HG03025 (cell line): Measurements from ENCODE around the gene BICDL1.
"Not testable (repeated sequence)": the region's sequence is repeated elsewhere in the genome, so short reads cannot be mapped to it uniquely, and the experiment has no call there.

Experiments used
- ATAC-seq: cut with Tn5 transposase; IDR thresholded peaks from one replicate; pipeline ENCODE4 v1.9.1; 2021; ENCODE audit warnings: mild to moderate bottlenecking, moderate library complexity; ENCODE audit not compliant: unreplicated experiment, low FRiP score

BICDL1 gene, protein sequence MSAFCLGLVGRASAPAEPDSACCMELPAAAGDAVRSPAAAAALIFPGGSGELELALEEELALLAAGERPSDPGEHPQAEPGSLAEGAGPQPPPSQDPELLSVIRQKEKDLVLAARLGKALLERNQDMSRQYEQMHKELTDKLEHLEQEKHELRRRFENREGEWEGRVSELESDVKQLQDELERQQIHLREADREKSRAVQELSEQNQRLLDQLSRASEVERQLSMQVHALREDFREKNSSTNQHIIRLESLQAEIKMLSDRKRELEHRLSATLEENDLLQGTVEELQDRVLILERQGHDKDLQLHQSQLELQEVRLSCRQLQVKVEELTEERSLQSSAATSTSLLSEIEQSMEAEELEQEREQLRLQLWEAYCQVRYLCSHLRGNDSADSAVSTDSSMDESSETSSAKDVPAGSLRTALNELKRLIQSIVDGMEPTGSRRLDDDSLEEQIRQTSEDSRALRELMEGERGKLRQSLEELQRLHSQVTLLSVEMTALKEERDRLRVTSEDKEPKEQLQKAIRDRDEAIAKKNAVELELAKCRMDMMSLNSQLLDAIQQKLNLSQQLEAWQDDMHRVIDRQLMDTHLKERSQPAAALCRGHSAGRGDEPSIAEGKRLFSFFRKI

DNA sequence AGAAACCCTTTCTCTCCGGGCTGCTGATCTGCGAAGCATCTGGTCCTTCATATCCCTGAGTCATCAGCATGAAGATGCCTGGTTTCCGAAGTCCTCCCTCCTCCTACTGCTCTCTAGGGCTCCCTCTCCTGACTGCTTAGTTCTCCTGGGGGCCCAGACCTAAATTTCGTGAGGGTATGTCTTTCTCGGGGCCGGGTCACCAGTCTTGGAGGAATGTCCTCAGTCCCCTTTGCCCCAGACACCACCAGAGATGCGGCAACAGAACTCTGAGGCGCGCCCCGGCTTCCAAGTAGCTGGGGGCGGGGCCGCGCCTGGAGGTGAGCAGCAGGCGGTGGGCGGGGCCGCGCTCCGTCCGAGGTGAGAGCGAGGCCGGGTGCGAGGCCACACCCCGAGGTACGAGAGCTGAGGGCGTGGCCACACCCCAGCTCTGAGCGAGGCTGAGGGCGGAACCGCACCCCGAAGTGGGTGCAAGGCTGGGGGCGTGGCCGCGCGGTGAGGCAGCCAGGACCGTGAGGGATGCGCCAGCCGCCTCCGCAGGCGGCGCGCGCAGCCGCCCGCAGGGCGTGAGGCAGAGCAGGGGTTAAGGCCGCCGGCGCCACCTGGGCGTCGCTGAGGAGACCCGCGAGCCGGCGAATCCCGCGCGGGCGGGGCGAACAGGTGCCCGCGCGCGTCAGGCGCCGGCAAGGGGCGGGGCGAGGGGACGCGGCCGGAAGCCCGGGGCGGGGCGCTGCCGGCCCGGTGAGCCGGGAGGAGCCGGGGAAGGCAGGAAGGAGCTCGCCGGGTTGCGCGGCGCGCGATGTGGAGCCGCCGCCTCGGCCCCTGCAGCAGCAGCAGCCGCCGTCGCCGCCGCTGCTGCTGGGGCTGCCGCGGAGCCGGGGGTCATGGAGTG, at the start of gene BICDL1:
Gene BICDL1 (plus strand): TSS at position 765 of the 889 bp plus-strand sequence. CDS start 633 bp downstream, outside the sequence.
- peak; percentile 82 for ATAC-seq

DNA sequence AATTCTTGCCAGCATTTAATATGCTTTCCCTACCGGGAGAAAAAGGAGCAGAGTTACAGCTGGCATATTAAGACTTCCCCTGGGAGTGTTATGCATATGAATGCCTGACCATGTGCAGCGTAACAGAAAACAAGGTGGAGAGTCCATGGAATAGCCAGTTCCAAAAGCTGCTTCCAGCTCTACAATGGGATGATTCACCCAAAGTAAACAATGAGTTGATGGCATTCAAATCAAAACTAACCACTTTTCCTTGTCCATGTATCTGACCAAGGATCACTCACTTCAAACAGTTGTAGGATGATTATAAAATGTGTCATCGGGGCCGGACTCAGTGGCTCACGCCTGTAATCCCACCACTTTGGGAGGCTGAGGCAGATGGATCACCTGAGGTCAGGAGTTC, 48.1 kb upstream of the BICDL1 start:
- no peak for ATAC-seq

DNA sequence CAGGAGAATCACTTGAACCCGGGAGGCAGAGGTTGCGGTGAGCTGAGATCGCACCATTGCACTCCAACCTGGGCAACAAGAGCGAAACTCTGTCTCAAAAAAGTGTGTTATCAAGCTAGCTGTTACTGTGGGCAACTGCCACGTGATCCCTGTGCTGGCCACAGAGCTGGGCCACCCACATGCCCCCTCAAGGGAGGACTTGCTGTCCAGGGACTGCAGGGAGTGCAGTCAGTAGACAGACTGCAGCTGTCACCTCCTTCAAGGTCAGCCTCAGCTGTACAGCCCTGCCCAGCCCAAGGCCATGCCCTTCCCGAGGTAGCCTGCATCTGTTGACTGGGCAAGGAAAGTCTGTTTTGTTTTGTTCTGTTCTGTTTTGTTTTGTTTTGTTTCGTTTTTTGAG, 46.6 kb upstream of the BICDL1 start:
- no peak for ATAC-seq

DNA sequence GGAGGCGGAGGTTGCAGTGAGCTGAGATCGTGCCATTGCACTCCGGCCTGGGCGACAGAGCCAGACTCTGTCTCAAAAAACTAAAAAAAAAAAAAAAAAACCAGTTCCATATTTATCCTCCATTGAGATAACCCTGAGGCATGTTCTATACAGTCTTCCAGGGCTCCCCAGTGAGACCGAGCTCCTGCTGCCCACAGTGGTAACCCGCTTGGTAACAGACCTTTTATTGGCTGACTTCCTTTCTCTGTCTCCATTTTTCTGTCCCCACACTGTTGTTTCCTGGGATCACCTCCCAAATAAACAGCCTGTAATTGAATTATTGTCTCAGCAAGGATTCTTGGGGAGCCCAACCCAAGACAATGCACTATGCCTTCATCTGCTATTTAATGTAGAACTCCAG, 42.8 kb upstream of the BICDL1 start:
- ATAC-seq = no peak

DNA sequence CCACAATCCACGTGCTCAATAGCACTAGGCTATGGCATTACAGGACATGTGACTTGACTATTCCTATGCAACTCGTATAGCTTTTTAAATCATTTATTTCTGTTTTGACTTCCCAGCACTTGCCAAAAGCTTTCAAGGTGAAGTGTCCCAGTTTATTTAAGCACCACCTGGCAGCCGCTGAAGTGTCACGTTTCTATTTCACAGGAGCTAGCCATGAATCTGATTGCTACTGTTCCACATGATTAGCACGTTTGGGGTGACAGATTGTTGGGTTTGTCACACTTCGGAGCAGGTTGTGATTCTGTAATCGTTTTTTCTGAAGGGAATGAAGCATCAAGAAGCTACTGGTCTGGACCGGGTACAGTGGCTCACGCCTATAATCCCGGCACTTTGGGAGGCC, 39.9 kb upstream of the BICDL1 start:
- ATAC-seq = no peak

DNA sequence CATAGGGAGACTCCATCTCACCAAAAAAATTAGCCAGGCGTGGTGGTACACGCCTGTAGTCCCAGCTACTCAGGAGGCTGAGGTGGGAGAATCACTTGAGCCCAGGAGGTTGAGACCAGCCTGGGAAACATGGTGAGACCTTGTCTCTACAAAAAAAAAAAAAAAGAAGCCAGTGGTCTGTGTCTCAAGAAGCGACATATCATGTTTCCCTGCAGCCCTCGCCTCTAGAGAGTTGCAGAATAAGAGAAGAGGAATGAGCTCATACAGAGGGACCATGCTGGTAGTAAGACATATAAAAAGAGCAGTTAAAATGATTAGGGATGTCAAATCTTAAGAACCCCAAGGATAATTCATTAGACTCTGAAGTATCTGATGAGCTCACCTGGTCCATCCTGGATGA, 39.4 kb upstream of the BICDL1 start:
- ATAC-seq = no peak

DNA sequence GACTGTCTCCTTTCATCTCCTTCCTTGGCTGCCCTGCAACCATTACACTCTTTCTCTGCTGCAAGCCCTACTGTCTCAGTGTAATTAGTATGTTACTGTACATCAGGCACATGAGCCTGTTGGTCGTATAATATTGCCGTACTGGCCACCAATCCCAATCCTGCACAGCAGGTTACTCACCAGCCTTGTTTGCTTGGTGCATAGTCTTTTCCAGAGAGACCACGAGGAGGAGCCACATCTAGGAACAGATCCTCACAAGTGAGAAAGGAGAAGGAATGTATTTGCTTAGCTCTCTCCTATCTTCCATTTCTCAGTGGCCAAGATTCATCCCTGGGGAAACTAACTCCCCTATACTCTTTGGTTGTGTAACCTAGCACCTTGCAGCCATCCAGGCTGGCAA, 33.0 kb upstream of the BICDL1 start:
- no peak for ATAC-seq

DNA sequence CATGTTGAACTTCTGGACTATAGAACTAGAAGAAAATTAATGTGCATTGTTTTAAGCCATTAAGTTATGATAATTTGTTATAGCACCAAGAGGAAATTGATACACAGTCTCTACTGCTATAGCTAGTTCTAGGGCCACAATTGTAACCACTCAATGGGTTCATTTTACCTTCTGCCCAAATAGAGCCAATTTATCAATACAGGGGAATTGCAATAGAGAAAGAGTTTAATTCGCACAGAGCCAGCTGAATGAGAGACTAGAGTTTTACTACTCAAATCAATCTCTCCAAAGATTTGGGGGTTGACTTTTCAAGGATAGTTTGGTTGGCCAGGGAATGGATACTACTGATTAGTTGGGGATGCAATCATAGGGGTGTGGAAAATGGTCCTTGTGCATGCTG, 31.9 kb upstream of the BICDL1 start:
- ATAC-seq = no peak

DNA sequence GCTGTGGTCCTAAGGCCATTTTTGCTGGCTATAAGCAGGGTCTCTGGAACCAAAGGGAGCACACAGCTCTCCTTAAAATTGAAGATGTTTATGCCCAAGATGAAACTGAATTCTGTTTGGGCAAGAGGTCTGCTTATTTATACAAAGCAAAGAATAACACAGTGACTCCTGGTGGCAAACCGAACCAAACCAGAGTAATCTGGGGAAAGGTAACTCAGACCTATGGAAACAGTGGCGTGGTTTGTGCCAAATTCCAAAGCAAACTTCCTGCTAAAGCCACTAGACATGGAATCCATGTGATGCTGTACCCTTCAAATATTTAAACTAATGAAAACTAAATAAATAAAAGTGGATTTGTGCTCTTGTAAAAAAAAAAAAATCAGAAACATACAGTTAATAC, 29.6 kb upstream of the BICDL1 start:
- no peak for ATAC-seq

DNA sequence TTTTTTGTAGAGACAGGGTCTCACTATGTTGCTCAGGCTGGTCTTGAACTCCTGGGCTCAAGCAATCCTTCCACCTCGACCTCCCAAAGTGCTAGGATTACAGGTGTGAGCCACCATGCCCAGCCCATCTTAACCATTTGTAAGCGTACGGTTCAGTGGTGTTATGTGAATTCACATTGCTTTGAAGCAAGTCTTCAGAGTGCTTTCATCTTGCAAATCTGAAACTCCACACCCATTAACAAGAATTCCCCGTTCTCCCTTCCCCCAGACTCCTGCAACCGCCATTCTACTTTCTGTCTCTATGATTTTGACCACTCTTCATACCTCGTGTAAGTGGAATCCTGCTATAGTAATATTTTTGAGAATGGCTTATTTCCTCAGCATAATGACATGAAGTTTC, 24.9 kb upstream of the BICDL1 start:
- no peak for ATAC-seq

DNA sequence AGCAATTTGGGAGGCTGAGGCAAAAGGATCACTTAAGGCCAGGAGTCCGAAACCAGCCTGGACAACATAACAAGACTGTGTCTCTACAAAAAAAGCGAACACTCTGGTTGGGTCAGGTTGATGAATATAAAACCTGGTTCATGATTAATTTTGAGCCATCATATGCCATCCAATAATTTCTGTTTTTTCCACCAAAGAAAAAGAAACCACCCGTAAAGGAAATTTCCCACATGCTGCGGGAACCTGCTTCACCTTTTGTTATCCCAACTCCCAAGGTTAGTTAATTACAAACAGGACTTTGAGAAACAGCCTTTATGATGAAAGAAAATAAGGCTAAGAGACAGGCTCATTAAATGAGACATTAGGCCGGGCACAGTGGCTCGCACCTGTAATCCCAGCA, 24.1 kb upstream of the BICDL1 start:
- ATAC-seq = no peak

DNA sequence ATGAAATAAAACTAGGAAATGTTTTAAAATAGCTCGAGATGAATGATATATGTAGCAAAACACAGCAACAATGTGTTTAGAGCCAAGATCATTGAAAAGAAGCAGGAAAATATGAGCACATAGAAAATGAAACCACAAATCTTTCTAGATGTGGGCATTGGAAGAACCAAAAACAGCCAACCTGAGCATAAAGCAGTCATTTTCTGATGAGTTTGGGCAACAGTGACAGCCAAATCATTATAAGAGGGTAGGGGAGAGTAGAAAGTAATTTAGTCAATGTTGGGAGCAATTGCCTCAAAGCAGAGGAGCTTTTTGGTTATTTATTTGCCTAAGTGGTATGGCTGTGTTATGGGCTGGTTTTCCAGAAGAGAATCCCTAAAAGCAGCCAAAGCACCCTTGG, 8.8 kb upstream of the BICDL1 start:
- ATAC-seq = no peak

DNA sequence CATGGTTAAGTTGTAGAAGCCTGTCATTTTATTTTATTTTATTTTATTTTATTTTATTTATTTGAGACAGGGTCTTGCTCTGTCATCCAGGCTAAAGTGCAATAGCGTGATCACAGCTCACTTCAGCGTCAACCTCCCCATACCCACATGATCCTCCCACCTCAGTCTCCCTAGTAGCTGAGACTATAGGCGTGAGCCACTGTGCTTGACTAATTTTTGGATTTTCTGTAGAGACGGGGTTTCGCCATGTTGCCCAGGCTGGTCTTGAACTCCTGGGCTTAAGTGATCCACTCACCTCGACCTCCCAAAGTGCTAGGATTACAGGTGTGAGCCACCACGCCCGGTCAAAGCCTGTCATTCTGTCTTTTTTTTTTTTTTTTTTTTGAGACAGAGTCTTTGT, 8.3 kb upstream of the BICDL1 start:
- not testable (repeated sequence) for ATAC-seq

DNA sequence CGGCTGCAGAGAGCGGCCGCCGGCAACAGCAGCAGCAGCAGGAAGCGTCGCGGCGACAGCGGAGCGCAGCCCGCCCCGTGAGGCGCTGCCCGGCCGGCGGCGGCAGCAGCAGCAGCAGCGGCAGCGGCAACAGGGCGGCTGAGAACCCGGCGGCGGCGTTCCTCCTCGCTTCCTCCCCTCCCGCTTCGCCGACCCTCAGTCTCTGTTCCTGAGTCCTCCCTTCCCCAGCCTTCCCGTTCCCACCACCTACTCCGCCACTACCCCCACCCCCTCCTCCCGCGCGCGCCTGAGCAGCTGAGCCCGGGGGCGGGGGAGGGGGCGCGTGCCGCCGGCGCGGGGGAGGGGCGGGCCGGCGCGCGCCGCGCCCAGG, 310 bp downstream of the BICDL1 start:
- ATAC-seq = peak; percentile 3

DNA sequence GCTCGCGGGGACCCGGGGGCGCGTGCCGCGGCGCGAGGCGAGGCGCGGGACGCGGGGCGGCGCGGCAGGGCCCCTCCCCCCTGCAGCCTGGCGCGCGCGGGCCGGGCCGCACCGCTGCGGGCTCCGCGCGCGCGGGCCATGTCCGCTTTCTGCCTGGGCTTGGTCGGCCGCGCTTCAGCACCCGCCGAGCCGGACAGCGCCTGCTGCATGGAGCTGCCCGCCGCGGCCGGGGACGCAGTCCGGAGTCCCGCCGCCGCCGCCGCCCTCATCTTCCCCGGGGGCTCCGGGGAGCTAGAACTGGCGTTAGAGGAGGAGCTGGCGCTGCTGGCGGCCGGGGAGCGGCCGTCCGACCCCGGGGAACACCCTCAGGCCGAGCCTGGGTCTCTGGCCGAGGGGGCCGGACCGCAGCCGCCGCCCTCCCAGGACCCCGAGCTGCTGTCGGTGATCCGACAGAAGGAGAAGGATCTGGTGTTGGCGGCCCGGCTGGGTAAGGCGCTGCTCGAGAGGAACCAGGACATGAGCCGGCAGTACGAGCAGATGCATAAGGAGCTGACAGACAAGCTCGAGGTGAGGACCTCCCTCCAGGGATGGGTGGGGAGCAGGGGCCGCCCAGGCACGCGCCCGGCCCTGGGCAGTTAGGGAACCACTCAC, 820 bp downstream of the BICDL1 start:
- ATAC-seq = peak; percentile 25

DNA sequence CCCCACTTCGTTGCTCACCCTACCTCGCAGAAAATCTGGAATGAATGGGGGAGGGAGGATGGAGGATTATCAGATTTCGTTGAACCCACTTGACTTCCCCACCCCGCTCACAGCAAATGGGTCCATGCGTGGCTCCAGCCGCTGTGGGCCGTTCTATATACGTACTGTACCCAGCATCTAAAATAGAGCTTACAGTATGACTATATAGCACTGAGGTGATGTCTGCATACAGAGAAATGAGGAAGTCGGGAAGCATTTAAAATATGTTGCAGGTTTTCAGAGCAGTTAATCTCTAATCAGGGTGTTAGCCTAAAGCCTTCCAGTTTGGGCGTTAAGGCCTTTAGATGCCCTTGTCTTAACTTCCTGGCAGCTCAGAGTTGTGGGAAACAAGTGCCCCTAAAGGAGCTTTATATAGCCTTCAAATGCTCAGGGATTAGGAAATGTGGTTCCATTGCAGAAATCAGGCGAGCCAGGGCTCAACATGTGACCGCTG, 1.4 kb downstream of the BICDL1 start:
- no peak for ATAC-seq

DNA sequence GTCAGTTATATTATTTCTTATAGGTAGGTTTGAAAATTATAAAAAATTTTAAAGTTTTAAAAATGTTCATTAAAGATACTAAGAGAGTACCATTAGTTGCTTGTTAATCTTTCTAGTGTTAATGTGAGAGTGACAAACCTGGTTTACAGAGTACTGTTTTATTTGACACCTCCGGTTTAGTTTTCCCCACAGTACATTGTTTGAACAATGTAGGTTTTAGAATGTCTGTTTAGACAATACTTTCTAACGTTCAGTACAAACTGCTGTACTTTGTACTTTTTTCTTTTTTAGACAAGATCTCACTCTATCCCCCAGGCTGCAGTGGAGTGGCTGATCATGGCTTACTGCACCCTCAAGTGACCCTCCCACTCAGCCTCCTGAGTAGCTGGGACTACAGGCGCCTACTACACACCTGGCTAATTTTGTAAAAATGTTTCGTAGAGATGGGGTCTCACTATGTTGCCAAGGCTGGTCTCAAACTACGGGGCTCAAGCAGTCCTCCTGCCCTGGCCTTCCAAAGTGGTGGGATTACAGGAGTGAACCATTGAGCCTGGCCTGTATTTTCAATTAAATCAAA, 3.2 kb downstream of the BICDL1 start:
- ATAC-seq = no peak

DNA sequence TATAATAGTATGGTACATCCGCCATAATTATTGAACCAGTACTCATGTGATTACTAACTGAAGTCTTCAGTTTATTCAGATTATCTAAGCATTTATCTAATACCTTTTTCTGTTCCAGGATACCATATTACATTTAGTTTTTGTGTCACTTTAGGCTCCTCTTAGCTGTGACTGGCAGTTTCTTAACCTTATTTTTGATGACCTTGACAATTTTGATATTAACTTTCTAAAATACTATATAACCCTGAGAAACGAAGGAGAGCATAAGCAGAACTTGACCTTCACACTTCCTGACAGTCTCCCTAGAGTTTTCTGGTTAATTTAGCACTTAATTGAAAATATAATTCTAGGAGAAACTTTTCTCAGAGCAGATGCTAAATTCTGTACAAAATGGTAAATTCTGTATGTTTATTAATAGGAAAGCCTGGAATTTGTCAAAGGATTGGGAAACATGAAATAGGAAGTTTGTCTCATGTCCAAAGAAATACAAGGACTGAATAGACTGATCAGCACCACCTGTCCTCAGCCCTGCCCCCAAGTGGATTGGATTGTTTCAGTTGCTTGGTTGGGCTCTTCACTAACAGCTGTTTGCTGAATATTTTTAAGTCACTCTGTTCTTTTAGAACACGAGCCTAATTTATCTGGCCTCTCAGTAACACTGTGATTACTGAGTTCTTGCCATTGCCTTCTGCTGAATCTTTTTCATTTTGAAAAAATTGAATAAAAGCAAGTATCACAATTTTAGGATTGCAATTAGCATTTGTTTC, 6.0 kb downstream of the BICDL1 start:
- no peak for ATAC-seq

DNA sequence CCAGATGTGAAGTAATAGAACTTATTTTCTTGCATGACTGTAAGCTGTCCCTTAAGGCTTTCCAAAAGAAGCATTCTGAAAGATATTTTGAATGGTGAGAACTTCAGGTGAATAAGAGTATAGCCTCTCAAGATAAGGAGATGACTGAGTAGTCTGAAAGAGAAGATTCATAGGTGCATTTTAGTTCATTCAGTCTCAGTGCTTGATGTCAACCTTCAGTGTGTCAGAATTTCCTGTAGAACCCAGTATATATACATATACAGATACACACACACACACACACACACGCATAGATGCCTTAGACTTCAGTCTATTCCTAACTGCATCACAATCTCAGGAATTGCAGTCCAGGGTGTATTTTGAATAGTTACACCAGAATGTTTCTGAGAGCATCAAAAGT, 7.4 kb downstream of the BICDL1 start:
- no peak for ATAC-seq
